ENCODE measurements around the gene ABCC4.

- TF ChIP-seq, protein P1, sequence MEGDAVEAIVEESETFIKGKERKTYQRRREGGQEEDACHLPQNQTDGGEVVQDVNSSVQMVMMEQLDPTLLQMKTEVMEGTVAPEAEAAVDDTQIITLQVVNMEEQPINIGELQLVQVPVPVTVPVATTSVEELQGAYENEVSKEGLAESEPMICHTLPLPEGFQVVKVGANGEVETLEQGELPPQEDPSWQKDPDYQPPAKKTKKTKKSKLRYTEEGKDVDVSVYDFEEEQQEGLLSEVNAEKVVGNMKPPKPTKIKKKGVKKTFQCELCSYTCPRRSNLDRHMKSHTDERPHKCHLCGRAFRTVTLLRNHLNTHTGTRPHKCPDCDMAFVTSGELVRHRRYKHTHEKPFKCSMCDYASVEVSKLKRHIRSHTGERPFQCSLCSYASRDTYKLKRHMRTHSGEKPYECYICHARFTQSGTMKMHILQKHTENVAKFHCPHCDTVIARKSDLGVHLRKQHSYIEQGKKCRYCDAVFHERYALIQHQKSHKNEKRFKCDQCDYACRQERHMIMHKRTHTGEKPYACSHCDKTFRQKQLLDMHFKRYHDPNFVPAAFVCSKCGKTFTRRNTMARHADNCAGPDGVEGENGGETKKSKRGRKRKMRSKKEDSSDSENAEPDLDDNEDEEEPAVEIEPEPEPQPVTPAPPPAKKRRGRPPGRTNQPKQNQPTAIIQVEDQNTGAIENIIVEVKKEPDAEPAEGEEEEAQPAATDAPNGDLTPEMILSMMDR (conservative IDR thresholded peaks at IDR 0.05; ENCODE audit: low read depth, low read length): no peak
- no peak for TF ChIP-seq EZH2 (IDR thresholded peaks at IDR 0.05; ENCODE audit: borderline replicate concordance, low read depth, low read length, poor library complexity, severe bottlenecking)
Observed at GRCh38 chr13:95212983-95213850, 88.0 kb downstream of the ABCC4 start.

Data from A673 (cell line).